Measurements from ENCODE around the gene C16orf92.
"Not testable (repeated sequence)": the region's sequence is repeated elsewhere in the genome, so short reads cannot be mapped to it uniquely, and the experiment has no call there.

The C16orf92 gene

DNA sequence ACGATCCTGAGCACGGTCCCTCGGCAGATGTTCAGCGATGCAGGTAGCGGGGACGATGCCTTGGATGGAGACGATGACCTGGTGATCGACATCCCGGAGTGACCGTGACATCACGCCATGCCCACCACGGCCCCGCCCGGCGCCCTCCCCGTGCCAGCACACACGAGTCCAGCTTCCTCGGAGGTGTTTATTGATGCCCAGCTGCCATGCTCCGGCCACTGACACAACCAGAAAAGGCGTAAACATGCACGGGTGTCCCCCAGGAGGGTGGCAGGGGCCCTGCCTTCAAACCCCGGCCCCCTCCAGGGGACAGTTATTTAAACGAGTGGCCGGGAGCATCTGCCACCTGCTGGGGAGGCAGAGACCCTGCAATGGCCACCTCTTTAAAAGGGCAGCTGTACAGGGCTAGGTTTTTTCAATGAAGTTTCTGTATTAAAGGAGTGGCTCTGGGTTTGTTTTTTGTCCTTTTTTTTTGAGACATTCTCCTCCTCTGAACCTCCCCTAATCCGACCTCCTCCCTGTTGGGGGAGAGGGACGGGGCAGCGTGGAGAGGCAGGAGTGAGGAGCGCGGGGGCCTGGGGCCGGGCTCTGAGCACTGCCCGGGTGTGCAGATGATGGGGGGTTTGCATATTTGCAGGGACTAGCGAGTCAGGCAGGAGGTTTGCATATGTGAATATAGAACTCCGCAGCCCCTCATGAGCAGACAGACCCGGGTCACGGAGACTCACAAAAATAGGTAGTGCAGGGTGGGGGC, 17.5 kb upstream of the C16orf92 start:
- peak; percentile 61 for DNase-seq

DNA sequence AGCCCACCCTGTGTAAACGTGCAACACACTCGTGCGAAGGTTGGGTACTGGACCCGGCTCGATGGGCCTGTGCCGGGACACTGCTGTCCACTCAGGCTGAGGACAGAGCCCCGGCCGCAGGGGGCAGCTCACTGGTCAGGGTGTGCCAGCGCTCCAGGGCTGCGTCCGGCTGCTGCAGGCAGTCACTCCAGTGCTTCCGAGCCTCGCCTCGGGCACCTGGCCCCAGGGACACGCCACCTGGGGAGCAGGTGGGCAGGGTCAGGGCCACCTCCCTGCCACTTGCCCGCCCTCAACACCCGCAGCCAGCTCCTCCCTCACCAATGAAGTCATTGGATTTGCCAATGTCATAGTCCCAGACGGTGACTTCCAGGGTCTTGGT, 16.9 kb upstream of the C16orf92 start:
- no peak for DNase-seq

- DNase-seq, result no peak
Measured at GRCh38 chr16:30006659-30007377, 16.2 kb upstream of the C16orf92 start.

- no peak for DNase-seq
Measured at GRCh38 chr16:30007378-30007895, 15.6 kb upstream of the C16orf92 start.

- no peak for DNase-seq
Measured at GRCh38 chr16:30009085-30009862, 13.7 kb upstream of the C16orf92 start.

DNA sequence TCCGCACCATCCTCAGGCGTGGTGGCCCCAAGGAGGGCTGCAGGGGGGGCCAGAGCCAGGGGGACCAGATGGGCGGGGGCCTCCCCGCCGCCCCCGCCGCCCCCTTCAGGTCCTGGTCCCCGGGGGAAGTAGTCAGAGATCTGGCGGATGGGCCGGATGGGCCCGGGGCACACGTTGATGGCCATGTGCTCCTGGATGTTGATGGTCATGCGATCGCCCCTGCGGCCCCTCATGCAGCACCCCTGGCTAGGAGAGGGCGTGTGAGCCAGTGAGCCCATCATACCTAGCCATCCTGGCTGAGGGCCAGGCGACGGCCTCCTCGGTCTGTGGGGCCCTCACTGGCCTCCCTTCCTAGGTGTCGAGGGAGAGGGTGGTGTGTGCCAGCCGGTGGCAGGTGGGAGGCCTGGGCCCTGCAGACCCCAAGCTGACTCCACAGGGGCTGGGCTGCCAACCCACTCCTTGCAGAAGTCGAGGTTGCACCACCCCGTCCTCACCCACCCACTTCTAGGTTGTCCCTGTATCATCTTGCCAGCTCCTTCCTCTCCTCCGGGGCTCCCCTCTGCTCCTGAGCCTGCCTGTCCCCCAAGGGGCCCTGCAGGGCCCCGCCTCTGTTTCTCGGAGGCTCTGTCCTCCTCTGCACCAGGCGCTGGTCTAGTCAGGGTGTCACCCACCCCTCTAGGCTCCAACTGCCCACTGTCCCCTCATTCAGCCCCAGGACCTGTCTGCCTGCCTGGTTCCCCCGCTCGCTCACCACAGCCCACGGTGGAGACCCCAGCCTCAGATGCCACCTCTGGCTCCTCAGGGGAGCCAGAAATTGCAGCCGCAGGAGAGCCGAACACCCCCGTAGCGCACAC, 12.8 kb upstream of the C16orf92 start:
- no peak for DNase-seq

GRCh38 chr16:30010844-30011713, 11.9 kb upstream of the C16orf92 start, which contains the start of gene DOC2A:
Gene DOC2A (minus strand): TSS chr16:30011027. CDS start chr16:30010222, 805 bp downstream.
- peak; percentile 60 for DNase-seq

DNA sequence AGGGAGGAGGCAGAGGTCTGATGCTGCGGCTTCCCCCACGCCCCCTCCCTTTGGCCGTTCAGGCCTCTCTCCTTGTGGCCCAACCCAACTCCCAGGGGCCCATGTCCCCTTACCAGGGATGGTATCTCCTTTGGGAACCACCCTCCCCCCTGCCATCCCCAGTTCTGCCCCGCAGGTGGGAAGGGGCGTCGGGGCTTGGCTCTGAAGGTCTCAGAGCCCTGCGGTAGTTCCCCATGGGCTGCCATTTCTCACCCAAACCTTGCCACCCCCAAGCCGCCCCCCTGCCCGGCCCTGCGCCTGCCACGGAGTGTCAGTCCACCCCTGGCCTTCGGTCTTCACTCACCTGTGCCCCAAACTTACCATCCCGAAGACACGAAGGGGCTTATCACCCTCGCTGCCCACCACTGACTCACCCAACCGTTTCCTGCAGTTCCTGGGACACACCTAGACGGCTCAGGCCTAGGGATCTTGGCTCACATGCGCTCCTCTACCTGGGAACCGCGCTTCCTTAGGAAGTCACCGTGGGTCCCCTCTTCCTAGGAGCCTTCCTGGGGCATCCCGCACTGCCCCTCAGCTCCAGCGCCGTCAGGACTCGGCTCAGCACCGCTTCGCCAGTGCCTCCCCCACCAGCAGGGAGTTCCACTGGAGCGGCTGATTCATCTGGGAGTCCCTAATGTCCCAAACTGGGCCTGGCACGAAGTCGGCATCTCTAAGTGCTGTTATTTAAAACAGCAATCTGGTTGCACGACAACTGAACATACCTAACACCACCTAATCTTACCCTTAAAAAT, 11.1 kb upstream of the C16orf92 start:
- DNase-seq, result no peak

- not testable (repeated sequence) for DNase-seq
Measured at GRCh38 chr16:30012598-30012997, 10.4 kb upstream of the C16orf92 start.

GRCh38 chr16:30015450-30015849, 7.5 kb upstream of the C16orf92 start:
- DNase-seq, result not testable (repeated sequence)

DNA sequence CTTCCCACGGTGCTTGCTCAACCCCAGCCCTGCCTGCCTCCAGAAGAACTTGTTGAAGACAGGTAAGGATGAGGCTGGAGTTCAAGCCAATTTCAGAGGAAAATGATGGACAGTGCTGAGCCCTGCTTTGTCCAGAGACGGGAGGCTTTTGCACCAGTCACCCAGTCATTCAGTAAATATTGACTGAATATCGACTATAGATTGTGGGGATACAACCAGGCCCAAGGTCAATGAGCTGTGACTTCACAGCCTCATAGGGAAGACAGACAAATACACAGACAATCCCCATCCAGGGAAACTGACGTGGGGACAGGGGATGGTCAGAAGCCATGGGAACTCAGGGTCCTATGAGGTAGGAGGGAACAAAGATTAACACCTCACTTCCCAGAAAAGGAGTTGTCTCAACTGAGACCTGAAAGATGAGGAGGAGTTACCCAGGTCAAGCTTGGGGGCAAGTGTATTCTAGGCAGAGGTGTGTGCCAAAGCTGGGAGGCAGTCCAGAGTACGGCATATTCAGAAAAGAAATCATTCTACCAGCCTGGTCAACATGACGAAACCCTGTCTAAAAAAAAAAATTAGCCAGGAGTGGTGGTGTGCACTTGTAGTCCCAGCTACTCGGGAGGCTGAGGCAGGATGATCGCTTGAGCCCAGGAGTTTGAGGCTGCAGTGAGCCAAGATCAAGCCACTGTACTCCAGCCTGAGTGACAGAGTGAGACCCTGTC, 6.3 kb upstream of the C16orf92 start:
- DNase-seq, result no peak

- DNase-seq, result no peak
Measured at GRCh38 chr16:30017277-30017656, 5.7 kb upstream of the C16orf92 start.

DNA sequence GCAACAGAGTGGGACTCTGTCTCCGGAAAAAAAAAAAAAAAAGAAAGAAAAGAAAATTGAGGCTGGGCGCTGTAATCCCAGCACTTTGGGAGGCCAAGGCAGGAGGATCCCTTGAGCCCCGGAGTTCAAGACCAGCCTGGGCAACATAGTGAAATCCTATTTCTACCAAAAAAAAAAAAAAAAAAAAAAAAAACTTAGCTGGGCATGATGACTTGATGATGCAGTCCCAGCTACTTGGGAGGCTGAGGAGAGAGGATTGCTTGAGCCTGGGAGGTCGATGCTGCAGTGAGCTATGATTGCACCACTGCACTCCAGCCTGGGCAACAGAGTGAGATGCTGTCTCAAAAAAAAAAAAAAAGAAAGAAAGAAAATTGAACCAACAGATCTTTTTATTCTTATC, 5.1 kb upstream of the C16orf92 start:
- DNase-seq, result not testable (repeated sequence)

DNA sequence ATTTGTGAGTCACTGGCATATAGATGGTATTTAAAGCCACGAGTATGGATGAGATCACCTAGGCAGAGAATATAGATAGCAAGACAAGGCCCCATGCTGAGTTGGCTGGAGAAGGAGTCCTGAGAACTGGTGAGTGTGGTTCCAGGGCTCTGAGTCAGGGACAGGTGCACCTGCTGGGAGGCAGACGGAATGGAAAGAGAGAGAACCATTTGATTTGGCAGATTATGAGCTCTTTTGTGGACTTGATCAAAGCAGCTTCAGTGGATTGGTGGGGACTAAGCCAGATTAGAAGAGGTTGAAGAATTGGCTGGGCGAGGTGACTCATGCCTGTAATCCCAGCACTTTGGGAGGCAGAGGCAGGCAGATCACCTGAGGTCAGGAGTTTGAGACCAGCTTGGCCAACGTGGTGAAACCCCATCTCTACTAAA, 4.3 kb upstream of the C16orf92 start:
- peak; percentile 61 for DNase-seq

DNA sequence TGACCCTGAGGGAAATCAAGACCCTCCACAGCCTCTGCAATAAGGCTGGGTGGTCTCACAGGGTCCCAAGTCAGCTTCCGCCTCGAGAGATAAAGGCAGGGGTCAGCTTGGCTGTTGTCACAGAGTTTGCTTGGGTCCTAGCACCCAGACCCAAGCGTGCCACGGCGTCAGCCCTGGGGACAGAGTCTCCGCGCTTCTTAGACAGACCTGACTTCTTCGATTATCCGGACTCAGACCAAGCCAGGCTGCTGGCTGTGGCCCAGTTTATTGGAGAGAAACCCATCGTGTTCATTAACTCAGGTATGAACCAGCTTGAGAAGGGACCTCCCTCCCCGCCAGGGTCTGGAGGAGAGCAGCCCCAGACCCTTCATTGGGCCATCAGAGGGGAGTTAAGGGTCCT, 588 bp downstream of the C16orf92 start:
- DNase-seq, result no peak

DNA sequence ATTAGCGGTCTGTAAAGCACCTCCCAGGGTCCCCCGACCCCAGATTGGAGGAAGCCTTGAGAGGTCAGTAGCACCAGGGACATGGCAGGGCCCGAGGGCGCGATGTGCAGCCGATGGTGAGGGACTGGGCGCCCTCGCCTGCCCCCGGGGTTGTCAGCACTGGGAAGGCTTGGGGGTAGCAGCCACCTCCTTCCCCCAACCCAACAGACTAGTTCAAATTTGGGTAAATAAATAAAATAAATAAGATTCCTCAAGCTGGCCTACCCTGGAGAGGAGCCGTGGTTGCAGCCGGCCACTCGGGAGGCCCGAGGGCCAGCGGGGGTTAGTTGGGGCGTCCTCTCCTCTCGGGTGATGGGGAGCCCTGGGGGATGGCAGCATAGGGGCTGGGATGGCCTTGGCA, 1.5 kb downstream of the C16orf92 start:
- DNase-seq, result no peak

DNA sequence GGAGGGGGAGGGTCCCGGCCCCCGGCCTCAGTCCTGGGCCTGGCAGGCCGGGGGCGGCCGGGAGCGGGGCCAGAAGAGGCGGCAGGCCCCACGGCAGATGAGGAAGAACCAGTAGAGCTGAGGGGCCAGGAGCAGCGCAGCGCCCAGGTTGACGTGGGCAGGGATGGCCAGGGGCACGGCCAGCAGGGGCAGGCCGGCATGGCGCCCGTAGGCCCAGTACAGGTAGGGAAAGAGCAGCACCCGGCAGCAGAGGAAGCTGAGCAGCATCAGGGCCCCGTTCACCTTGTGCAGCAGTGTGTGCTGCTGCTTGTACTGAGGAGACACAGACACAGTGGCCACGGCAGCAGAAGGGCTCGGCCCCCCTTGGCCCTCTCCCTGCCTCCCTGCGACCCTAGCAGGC, 2.2 kb downstream of the C16orf92 start:
- no peak for DNase-seq

DNA sequence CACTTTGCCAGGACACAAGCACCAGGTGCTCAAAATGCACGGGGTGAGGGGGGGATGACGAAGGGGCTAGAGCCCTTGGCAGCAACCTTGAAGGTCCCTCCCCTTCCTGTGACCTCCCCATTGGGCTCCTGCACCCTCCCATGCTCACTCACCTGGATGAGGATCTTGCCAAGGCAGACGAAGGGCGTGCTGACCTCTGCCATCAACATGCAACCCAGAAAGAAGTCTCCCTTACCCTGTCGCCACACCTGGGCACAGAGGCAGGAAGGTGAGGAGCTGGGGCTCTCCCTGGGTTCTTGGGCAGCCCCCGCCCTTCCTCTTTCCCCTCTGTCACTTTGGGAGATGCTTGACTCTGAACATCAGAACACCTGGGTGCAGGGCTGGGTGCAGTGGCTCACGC, 2.6 kb downstream of the C16orf92 start:
- peak; percentile 44 for DNase-seq

GRCh38 chr16:30026449-30026848, 3.5 kb downstream of the C16orf92 start:
- DNase-seq, result no peak
